ENCODE results near the gene INTS1.
"Not testable (repeated sequence)": the region's sequence is repeated elsewhere in the genome, so short reads cannot be mapped to it uniquely, and the experiment has no call there.

Gene INTS1

GRCh38 chr7:1444214-1444924 is 59.8 kb downstream of the INTS1 start:
- Histone ChIP-seq H3K4me3 (ENCODE audit: extremely low read depth, insufficient read depth, low read length, poor library complexity, severe bottlenecking) (no peak overlapping the region), H3K9me3 (ENCODE audit: control insufficient read depth, low read length) (no peaks in the 10 kb centered on the region), H3K4me1 (ENCODE audit: control insufficient read depth, insufficient read depth, low read length, poor library complexity, severe bottlenecking) (no peaks in the 10 kb centered on the region), H3K36me3 (ENCODE audit: control insufficient read depth, insufficient read depth, low read length) (peaks cover 22% of the 10 kb centered on the region), H3K27ac (ENCODE audit: low read depth, low read length, severe bottlenecking) (no peak overlapping the region)
- WGBS, 2 experiments (ENCODE audit: insufficient coverage in 2 of 2) = 93 to 95% methylated on average over 35 to 40 of the region's 45 CpGs

GRCh38 chr7:1443587-1444200 is 60.5 kb downstream of the INTS1 start:
- WGBS, 2 experiments (ENCODE audit: insufficient coverage in 2 of 2) = 91 to 95% methylated on average over 13 to 14 of the region's 42 CpGs
- H3K27ac ChIP-seq (ENCODE audit: low read depth, low read length, severe bottlenecking); H3K9me3 ChIP-seq (ENCODE audit: control insufficient read depth, low read length); H3K4me3 ChIP-seq (ENCODE audit: extremely low read depth, insufficient read depth, low read length, poor library complexity, severe bottlenecking); H3K4me1 ChIP-seq (ENCODE audit: control insufficient read depth, insufficient read depth, low read length, poor library complexity, severe bottlenecking): not testable (repeated sequence)
- peaks cover 19% of the 10 kb centered on the region for H3K36me3 ChIP-seq (ENCODE audit: control insufficient read depth, insufficient read depth, low read length)

GRCh38 chr7:1442355-1443124 is 61.6 kb downstream of the INTS1 start:
- WGBS, 2 experiments (ENCODE audit: insufficient coverage in 2 of 2) = 95% methylated on average over 4 to 16 of the region's 20 CpGs
- H3K36me3 ChIP-seq (ENCODE audit: control insufficient read depth, insufficient read depth, low read length) = peaks cover 27% of the 10 kb centered on the region
- H3K27ac ChIP-seq (ENCODE audit: low read depth, low read length, severe bottlenecking) = no peak overlapping the region
- no peaks in the 10 kb centered on the region for H3K9me3 ChIP-seq (ENCODE audit: control insufficient read depth, low read length)
- no peak overlapping the region for H3K4me3 ChIP-seq (ENCODE audit: extremely low read depth, insufficient read depth, low read length, poor library complexity, severe bottlenecking)
- H3K4me1 ChIP-seq (ENCODE audit: control insufficient read depth, insufficient read depth, low read length, poor library complexity, severe bottlenecking) = no peaks in the 10 kb centered on the region

- Histone ChIP-seq H3K36me3 (ENCODE audit: control insufficient read depth, insufficient read depth, low read length) (peaks cover 27% of the 10 kb centered on the region), H3K4me1 (ENCODE audit: control insufficient read depth, insufficient read depth, low read length, poor library complexity, severe bottlenecking) (no peaks in the 10 kb centered on the region), H3K4me3 (ENCODE audit: extremely low read depth, insufficient read depth, low read length, poor library complexity, severe bottlenecking) (no peak overlapping the region), H3K9me3 (ENCODE audit: control insufficient read depth, low read length) (no peaks in the 10 kb centered on the region), H3K27ac (ENCODE audit: low read depth, low read length, severe bottlenecking) (no peak overlapping the region)
- WGBS, 2 experiments (ENCODE audit: insufficient coverage in 2 of 2) = 92 to 95% methylated on average over 37 to 41 of the region's 41 CpGs
Measured at GRCh38 chr7:1441615-1442354, 62.4 kb downstream of the INTS1 start.

DNA sequence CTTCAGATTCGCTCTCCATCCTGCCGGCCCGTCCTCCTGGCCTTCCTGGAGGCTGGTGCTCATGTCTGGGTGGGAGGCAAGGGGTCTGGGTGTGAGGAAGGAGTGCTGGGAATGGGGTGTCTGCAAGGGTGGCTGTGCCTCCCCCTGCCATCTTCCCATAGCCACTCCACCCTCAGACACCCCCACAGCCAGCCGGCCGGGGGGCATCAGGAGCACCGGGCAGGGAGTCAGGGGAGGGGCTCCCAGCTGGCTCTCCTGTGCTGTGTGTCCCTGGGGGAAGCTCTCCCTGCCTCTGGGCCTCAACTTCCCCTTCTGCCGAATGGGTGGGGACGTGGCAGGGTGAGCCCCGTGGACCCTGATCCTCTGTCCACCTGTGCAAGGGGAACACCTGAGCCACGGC is 63.6 kb downstream of the INTS1 start:
- 89 to 90% methylated on average over 5 of the region's 10 CpGs for WGBS, 2 experiments (ENCODE audit: insufficient coverage in 2 of 2)
- Histone ChIP-seq H3K27ac (ENCODE audit: low read depth, low read length, severe bottlenecking) (no peak overlapping the region), H3K36me3 (ENCODE audit: control insufficient read depth, insufficient read depth, low read length) (peaks cover 27% of the 10 kb centered on the region), H3K4me3 (ENCODE audit: extremely low read depth, insufficient read depth, low read length, poor library complexity, severe bottlenecking) (no peak overlapping the region), H3K9me3 (ENCODE audit: control insufficient read depth, low read length) (no peaks in the 10 kb centered on the region), H3K4me1 (ENCODE audit: control insufficient read depth, insufficient read depth, low read length, poor library complexity, severe bottlenecking) (no peaks in the 10 kb centered on the region)

- Histone ChIP-seq H3K9me3 (ENCODE audit: control insufficient read depth, low read length) (no peaks in the 10 kb centered on the region), H3K4me1 (ENCODE audit: control insufficient read depth, insufficient read depth, low read length, poor library complexity, severe bottlenecking) (no peaks in the 10 kb centered on the region), H3K27ac (ENCODE audit: low read depth, low read length, severe bottlenecking) (no peak overlapping the region), H3K36me3 (ENCODE audit: control insufficient read depth, insufficient read depth, low read length) (peaks cover 27% of the 10 kb centered on the region), H3K4me3 (ENCODE audit: extremely low read depth, insufficient read depth, low read length, poor library complexity, severe bottlenecking) (no peak overlapping the region)
- 93 to 97% methylated on average over 28 to 30 of the region's 31 CpGs for WGBS, 2 experiments (ENCODE audit: insufficient coverage in 2 of 2)
Measured at GRCh38 chr7:1439373-1440363, 64.5 kb downstream of the INTS1 start.

DNA sequence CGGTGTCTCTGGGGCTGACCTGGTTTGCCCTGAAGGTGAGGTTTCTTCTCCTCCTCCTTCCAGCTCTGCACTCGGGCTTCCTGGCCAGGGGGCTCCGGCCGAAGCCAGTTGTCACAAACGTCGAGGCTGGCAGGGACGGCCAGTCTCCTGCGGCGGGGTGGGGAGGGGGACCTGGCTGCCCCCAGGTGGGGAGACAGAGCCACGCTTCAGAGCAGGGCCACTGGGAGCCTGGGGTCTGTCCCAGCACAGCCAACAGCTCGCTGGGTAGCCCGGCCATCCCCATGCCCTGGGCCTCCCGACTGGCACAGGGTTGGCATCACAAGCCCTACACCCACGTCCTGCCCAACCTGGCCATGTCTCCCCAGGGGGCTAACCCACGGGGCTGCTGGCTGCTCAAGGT is 65.4 kb downstream of the INTS1 start:
- 90 to 95% methylated on average over 12 to 13 of the region's 15 CpGs for WGBS, 2 experiments (ENCODE audit: insufficient coverage in 2 of 2)
- Histone ChIP-seq H3K4me3 (ENCODE audit: extremely low read depth, insufficient read depth, low read length, poor library complexity, severe bottlenecking) (no peak overlapping the region), H3K4me1 (ENCODE audit: control insufficient read depth, insufficient read depth, low read length, poor library complexity, severe bottlenecking) (no peaks in the 10 kb centered on the region), H3K27ac (ENCODE audit: low read depth, low read length, severe bottlenecking) (no peak overlapping the region), H3K36me3 (ENCODE audit: control insufficient read depth, insufficient read depth, low read length) (peaks cover 27% of the 10 kb centered on the region), H3K9me3 (ENCODE audit: control insufficient read depth, low read length) (no peaks in the 10 kb centered on the region)

GRCh38 chr7:1438208-1438607 is 66.0 kb downstream of the INTS1 start:
- H3K4me3 ChIP-seq (ENCODE audit: extremely low read depth, insufficient read depth, low read length, poor library complexity, severe bottlenecking) = no peak overlapping the region
- no peaks in the 10 kb centered on the region for H3K9me3 ChIP-seq (ENCODE audit: control insufficient read depth, low read length)
- whole genome bisulfite sequencing, 2 experiments (ENCODE audit: insufficient coverage in 2 of 2) = 93% methylated on average over 9 to 10 of the region's 10 CpGs
- peaks cover 27% of the 10 kb centered on the region for H3K36me3 ChIP-seq (ENCODE audit: control insufficient read depth, insufficient read depth, low read length)
- H3K27ac ChIP-seq (ENCODE audit: low read depth, low read length, severe bottlenecking) = no peak overlapping the region
- H3K4me1 ChIP-seq (ENCODE audit: control insufficient read depth, insufficient read depth, low read length, poor library complexity, severe bottlenecking) = no peaks in the 10 kb centered on the region

- Histone ChIP-seq H3K4me3 (ENCODE audit: extremely low read depth, insufficient read depth, low read length, poor library complexity, severe bottlenecking) (no peak overlapping the region), H3K9me3 (ENCODE audit: control insufficient read depth, low read length) (no peaks in the 10 kb centered on the region), H3K27ac (ENCODE audit: low read depth, low read length, severe bottlenecking) (no peak overlapping the region), H3K36me3 (ENCODE audit: control insufficient read depth, insufficient read depth, low read length) (peaks cover 27% of the 10 kb centered on the region), H3K4me1 (ENCODE audit: control insufficient read depth, insufficient read depth, low read length, poor library complexity, severe bottlenecking) (no peaks in the 10 kb centered on the region)
- 92 to 94% methylated on average over 43 of the region's 43 CpGs for WGBS, 2 experiments (ENCODE audit: insufficient coverage in 2 of 2)
Measured at GRCh38 chr7:1437155-1437880, 66.9 kb downstream of the INTS1 start.

All from mesodermal cell (in vitro differentiated cells).